SJCRH30 (cell line): ENCODE results near the gene CD200. TPM values are rescaled to one million over a fixed set of nuclear protein-coding genes. Genes with fewer than 3 reads are reported as not detected.
A peak's percentile ranks its signal among the peaks of the same experiment; 100 is the strongest.

Source experiments
- DNase-seq, 2 experiments: peaks; one replicate each; pipeline ENCODE4 v3.0.0-alpha.2; 2015 to 2020
- H3K27ac ChIP-seq: fragments of 250-450 bp; sonication (Bioruptor Pico); 2 replicates; pipeline ENCODE4 v1.5.1; 2020; ENCODE audit warnings: mild to moderate bottlenecking, moderate library complexity
- H3K27me3 ChIP-seq: fragments of 250-450 bp; sonication (Bioruptor Pico); 2 replicates; pipeline ENCODE4 v1.5.1; 2020; ENCODE audit warnings: mild to moderate bottlenecking, moderate library complexity
- H3K36me3 ChIP-seq: fragments of 250-450 bp; sonication (Bioruptor Pico); 2 replicates; pipeline ENCODE4 v1.5.1; 2020; ENCODE audit warnings: mild to moderate bottlenecking, moderate library complexity
- H3K4me1 ChIP-seq: fragments of 250-450 bp; sonication (Bioruptor Pico); 2 replicates; pipeline ENCODE4 v1.5.1; 2020; ENCODE audit warnings: mild to moderate bottlenecking, moderate library complexity
- H3K4me3 ChIP-seq: fragments of 250-450 bp; sonication (Bioruptor Pico); 2 replicates; pipeline ENCODE4 v1.5.1; 2020; ENCODE audit warnings: mild to moderate bottlenecking, moderate library complexity
- H3K9me3 ChIP-seq: fragments of 250-450 bp; sonication (Bioruptor Pico); replicated peaks from 2 replicates; pipeline ENCODE4 v1.5.1; 2020; ENCODE audit warnings: mild to moderate bottlenecking, moderate library complexity
- total RNA-seq: library from RNA; depleted of rRNA; stranded (reverse); fragments of >200 nt; shearing (Covaris generic); gene quantifications from 2 replicates; pipeline ENCODE4 v1.2.3, GENCODE V29; 2014; rRNA removed

Gene CD200, protein sequence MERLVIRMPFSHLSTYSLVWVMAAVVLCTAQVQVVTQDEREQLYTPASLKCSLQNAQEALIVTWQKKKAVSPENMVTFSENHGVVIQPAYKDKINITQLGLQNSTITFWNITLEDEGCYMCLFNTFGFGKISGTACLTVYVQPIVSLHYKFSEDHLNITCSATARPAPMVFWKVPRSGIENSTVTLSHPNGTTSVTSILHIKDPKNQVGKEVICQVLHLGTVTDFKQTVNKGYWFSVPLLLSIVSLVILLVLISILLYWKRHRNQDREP
- not detected in 2 replicates for total RNA-seq

DNA sequence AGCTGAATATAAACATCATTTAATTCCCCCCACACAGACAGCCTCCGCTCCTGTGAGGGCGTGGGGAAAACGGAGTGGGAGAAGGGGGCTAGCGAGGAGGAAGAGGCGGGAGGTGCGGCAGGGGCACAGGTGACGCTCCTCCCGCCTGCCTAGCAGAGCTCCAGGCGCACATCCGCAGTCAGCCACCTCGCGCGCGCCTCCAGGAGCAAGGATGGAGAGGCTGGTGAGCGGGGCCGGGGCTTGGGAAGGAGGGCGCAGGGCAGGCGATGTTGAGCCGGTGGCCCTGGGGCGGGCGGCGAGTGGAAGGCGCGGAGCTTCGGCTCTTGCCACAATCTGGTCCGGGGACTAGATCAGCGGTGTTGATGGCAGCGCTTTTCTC lies at the start of gene CD200:
Gene CD200 (plus strand): TSS at position 155 of the 379 bp plus-strand sequence. CDS start 57 bp downstream, at position 212.
- no peaks in the 10 kb centered on the region for H3K9me3 ChIP-seq
- H3K27me3 ChIP-seq = no peaks in the 10 kb centered on the region
- no peak within 1 kb of the TSS for H3K4me3 ChIP-seq
- DNase-seq = no peak
- H3K36me3 ChIP-seq = no peaks in the 10 kb centered on the region
- no peak within 1 kb of the TSS for H3K27ac ChIP-seq
- H3K4me1 ChIP-seq = no peaks in the 10 kb centered on the region

DNA sequence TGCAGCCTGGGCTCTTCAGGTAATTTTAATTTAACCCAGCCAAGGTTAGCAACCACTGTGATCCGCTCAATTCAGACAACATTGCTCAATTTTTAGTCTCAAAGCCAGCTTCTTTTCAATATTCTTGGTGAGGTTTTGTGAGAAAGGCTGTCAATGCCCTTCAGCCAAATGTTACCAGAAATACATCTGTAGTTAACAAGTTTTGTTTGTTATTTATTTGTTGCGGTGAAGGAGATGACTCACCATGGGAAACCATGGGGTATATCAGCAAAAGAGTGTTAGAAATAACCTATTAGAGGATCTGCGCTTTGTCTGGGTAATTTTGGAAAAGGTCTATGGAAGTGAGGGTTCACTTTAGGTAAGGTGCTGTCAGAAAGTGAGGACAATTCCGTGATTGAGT lies 43.9 kb upstream of the CD200 start:
- peaks cover 2% of the 10 kb centered on the region; the same call in 1 of the 2 replicates for H3K9me3 ChIP-seq

DNA sequence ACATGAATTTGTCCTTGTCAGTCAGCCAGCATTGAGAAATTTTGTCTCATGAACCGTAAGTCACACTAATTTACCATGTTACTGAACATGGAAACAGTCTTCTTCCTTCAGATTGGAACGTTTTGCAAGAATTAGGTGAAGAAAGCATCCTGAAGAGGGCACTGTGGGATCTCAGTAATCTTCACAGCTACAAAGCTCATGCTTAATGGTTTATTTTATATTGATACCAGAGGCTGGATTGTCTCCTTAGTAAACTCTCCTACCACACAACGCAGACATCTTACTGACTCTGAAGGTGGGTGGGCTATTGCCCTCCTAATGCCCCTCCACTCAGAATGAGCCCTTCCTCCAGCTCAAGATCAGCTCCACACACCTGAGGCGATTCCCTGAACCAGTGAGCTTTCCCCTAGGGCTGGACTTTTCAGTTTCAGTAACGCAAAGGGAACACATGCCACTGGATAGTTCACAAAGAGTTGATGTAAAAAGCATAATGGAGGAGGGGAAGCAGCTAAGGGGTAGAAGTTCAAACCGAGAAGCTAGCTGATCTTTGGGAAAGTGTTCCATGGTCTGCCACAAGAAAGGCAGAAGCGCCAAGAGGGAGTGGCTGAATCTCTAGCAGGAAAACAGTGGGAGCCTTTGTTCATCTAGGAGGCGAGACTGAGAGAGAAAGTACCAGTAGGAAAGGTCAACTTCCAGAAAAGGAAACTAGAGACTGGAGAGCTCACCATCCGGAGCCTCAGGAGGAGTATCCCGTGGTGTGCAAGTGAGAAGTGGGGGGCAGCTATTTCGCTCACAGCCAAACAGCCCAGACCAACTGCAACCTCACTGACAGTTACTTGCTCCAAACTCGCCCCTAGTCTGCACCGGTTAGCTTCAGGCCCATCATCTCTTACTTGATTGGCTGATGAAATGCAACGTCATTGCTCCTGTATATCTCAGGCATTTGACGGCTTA lies 39.3 kb upstream of the CD200 start, which contains the start of gene SLC9C1:
Gene SLC9C1 (minus strand): TSS at position 849 of the 954 bp plus-strand sequence. CDS start 7,425 bp downstream, outside the sequence.
- Histone ChIP-seq H3K36me3 (no peaks in the 10 kb centered on the region), H3K27me3 (no peaks in the 10 kb centered on the region), H3K9me3 (peaks cover 2% of the 10 kb centered on the region; the same call in 1 of the 2 replicates), H3K4me1 (no peaks in the 10 kb centered on the region; the same call in 1 of the 2 replicates), H3K27ac (no peak within 1 kb of the TSS), H3K4me3 (peak within 1 kb of the TSS; percentile 29)
- DNase-seq = peak; percentile 26 to 70

More for the DNA sequence above, 43.9 kb upstream of the CD200 start:
- Histone ChIP-seq H3K4me3 (no peak overlapping the region), H3K4me1 (no peaks in the 10 kb centered on the region), H3K36me3 (no peaks in the 10 kb centered on the region), H3K27me3 (no peaks in the 10 kb centered on the region), H3K27ac (no peak overlapping the region)
- no peak for DNase-seq

DNA sequence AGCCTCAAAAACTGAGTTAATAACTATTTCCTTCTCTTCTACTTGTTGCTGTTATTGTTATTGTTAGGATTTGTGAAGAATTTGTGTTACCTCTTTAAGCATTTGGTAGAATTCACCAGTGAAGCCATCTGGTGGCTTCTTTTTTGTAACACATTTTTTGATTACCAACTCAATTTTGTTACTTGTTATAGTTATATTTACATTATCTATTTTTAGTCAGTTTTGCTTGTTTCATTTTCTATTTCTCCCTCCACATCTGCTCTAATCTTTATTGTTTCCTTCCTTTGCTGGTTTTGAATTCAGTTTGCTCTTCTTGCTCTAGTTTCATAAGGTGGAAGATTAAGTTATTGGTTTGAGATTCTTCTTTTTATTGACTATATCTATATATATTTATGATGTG lies 35.2 kb upstream of the CD200 start:
- Histone ChIP-seq H3K4me1 (no peaks in the 10 kb centered on the region; the same call in 1 of the 2 replicates), H3K9me3 (no peaks in the 10 kb centered on the region), H3K36me3 (no peaks in the 10 kb centered on the region), H3K27ac (no peak overlapping the region), H3K27me3 (no peaks in the 10 kb centered on the region), H3K4me3 (no peak overlapping the region)
- no peak for DNase-seq

DNA sequence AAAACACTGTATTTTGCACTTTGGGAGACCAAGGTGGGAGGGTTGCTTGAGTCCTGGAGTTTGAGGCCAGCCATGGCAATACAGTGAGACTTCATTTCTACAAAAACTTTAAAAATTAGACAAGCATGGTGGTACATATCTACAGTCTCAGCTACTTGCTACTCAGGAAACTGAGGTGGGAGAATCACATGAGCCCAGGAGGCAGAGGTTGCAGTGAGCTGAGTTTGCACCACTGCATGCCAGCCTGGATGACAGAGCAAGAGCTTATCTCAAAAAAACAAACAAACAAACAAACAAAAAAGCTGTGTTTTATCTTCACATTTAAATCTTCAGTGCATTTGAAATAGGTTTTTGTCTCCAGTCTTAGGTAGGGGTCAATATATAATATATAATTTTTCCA lies 34.2 kb upstream of the CD200 start:
- H3K27ac ChIP-seq = no peak overlapping the region
- no peak overlapping the region for H3K4me3 ChIP-seq
- no peaks in the 10 kb centered on the region for H3K27me3 ChIP-seq
- DNase-seq = no peak
- H3K36me3 ChIP-seq = no peaks in the 10 kb centered on the region
- no peaks in the 10 kb centered on the region; the same call in 1 of the 2 replicates for H3K4me1 ChIP-seq
- H3K9me3 ChIP-seq = no peaks in the 10 kb centered on the region

DNA sequence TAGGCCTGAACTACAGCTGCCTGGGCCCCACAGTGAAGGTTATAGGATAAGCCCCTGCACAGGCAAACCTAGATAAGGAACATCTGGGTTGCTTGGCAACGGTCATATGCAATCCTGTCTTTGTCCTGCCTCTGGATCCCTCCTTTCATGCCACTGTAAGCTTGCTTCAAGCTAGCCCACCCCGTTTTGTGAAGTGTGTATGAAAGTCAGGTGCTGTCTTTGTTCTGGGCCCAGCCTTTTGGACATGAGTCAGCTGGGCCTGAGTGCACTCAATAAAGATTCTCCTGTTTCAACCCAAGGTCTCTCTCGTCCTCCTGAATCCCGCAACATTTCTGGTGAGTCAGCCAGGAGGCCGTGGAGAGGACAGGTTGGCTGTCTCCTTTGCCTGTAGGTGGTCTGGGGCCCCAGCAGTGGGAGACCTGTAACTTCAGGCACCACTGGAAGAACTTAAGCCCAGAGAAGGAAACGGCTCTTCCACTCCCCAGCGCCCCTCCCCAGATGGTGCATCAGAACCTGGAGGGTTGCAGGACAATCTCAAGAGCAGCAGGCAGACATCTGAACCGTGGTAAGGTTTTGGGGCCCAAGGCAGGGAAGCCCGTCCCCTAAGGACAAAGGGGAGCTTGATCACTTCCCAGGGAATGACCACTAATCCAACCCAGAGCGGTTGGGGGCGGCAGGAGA lies 30.7 kb upstream of the CD200 start:
- Histone ChIP-seq H3K27me3 (no peaks in the 10 kb centered on the region), H3K4me1 (no peaks in the 10 kb centered on the region; the same call in 1 of the 2 replicates), H3K9me3 (no peaks in the 10 kb centered on the region), H3K36me3 (no peaks in the 10 kb centered on the region), H3K27ac (no peak overlapping the region), H3K4me3 (no peak overlapping the region)
- peak in 1 of 2 experiments; percentile 14 for DNase-seq

DNA sequence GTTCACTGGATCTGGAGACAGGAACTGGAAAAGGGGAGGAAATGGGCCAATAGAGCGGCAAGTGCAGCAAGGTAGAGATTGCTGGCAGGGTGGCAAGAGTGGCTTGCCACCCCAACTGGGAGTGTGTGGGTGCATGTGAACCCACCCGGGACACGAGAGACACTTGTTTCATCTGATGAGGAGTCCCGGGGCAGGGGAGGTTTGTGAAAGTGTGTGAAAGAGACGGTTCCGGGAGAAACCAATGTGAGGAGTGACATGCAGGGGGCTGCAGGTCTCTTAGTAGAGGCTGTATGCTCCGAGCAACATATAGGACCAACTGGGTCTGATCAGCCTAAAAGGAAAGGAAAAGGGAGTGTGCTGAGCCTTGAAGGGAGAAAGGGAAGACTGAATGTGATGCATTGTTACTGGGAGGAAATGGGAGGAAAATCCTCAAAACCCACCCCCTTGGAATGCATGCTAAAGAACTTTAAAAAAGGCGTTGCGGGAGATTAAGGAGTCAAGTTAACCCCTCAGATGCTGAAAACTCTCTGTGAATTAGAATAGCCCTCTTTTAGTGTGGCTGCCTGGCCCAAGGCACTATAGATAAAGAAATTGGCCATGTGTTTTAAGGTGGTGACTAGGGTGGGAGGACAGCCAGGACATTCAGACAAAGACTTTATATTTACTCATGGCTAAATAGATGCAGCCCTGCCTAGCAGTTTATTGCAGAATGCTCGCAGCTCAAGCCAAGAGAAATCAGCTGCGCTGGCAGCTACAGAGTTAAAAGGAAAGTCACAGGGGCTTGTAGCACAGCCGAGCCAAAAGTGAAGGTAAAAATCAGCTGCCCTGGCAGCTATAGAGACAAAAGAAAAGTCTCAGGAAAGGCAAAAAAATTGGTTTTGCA lies 29.8 kb upstream of the CD200 start:
- H3K4me3 ChIP-seq = peak overlapping the region; percentile 41
- H3K4me1 ChIP-seq = no peaks in the 10 kb centered on the region
- H3K9me3 ChIP-seq = no peaks in the 10 kb centered on the region
- H3K27ac ChIP-seq = no peak overlapping the region
- H3K36me3 ChIP-seq = no peaks in the 10 kb centered on the region
- H3K27me3 ChIP-seq = no peaks in the 10 kb centered on the region
- no peak for DNase-seq

DNA sequence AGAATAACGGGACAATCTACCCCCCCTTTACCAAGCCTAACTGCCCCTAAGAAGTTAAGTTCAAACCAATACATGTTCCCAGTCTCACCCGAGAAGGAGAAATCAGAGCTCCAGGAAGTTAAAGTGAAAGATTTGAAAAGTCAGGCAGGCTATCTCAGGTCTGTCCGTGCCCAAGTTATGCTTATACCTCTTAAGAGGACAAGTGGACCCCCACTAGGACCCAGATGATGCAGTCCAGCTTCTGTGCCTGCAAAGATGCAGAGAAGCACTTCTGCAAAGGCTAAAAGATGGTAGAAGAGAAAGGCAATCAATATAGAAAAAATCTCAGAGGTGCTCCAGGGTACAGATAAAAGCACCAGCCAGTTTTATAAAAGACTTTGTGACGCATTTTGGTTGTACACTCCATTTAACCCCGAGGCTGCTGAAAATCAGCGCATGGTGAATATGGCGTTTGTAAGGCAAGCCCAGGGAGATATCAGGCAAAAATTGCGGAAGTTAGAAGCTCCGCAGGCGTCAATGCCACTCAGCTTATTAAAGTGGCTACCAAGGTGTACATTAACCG lies 29.1 kb upstream of the CD200 start:
- Histone ChIP-seq H3K4me1 (no peaks in the 10 kb centered on the region), H3K36me3 (no peaks in the 10 kb centered on the region), H3K4me3 (peak overlapping the region; percentile 41), H3K27ac (no peak overlapping the region), H3K9me3 (no peaks in the 10 kb centered on the region), H3K27me3 (no peaks in the 10 kb centered on the region)
- DNase-seq = no peak

DNA sequence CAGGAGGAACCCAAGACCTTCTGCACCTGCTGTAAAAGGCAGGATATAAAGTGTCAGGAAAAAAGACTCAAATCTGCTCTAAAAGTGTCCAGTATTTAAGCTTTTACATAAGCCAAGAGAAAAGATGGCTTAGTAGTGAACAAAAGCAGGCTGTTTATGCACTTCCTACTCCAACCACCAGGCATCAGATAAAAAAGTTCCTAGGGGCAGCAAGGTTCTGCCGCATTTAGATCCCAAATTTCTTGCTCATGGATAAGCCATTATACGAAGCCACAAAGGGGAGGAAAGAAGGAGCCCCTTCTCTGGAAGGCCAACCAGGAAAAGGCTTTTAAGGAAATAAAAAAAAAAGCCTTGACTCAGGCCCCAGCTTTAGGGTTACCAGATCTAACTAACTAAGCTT lies 28.3 kb upstream of the CD200 start:
- Histone ChIP-seq H3K36me3 (no peaks in the 10 kb centered on the region), H3K27me3 (no peaks in the 10 kb centered on the region), H3K27ac (no peak overlapping the region), H3K4me3 (no peak overlapping the region), H3K9me3 (no peaks in the 10 kb centered on the region), H3K4me1 (no peaks in the 10 kb centered on the region)
- no peak for DNase-seq

DNA sequence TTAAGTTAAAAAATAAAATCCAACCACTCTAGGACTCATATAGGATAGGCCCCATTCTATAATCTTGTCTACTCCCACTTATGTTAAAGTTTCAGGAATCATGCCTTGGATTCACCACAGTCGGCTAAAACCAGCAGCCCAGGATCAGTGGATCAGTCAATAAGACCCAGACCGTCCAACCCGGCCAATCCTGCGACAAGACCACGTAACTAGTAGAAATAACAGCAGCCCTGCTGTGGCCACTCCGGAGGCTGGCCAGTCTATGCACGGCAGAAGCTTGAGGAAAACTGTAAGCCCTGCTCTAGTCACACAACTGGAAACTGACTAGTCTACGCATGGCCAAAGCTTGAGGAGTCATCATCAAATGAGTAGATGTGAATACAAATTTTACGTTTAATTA lies 26.1 kb upstream of the CD200 start:
- Histone ChIP-seq H3K4me1 (no peaks in the 10 kb centered on the region), H3K27ac (no peak overlapping the region), H3K27me3 (no peaks in the 10 kb centered on the region), H3K36me3 (no peaks in the 10 kb centered on the region; the same call in 1 of the 2 replicates), H3K4me3 (no peak overlapping the region), H3K9me3 (no peaks in the 10 kb centered on the region)
- DNase-seq = no peak

DNA sequence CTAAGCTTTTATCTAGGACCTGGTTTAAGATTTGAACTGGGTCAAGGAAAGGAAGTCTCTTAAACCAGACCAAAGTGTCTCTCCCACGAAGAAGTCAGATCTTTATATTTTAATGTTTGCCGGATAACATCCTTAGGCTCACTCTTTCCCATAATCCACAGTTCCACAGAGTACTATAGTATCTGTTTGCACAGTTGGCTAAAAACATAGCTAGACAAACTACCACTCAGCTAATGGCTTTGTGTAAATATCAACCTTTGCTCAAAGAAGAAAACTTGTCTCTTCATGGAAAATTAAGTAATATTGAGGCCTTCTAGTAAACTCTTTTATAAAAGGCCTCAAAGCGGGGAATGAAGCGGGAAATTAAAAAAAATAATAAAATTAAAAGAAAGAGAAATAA lies 25.4 kb upstream of the CD200 start:
- Histone ChIP-seq H3K27me3 (no peaks in the 10 kb centered on the region), H3K4me3 (no peak overlapping the region), H3K9me3 (no peaks in the 10 kb centered on the region), H3K27ac (no peak overlapping the region), H3K4me1 (no peaks in the 10 kb centered on the region), H3K36me3 (no peaks in the 10 kb centered on the region; the same call in 1 of the 2 replicates)
- no peak for DNase-seq

DNA sequence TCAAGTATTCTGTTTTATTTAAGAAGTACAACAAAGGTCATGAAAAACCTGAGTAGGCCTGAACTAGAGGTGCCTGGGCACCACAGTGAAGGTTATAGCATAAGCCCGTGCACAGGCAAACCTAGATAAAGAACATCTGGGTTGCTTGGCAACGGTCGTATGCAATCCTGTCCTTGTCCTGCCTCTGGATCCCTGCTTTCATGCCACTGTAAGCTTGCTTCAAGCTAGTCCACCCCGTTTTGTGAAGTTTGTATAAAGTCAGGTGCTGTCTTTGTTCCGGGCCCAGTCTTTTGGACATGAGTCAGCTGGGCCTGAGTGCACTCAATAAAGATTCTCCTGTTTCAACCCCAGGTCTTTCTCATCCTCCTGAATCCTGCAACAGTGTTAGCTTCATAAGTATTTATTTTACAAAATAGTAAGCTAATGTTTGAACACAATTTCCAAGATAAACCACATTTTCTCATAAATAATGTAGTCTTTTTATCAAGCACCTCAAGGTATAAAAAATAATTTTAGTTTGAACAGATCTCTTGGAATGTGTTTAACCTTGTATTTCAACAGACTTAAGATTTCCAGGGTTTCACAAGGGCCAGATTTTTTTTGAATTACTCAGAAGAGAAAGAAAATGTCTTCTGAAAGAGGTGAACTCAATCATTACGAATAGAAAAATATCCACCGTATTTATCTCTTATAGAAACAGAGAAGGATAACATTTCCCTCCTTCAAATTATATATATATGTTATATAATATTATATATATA lies 24.6 kb upstream of the CD200 start:
- Histone ChIP-seq H3K36me3 (no peaks in the 10 kb centered on the region; the same call in 1 of the 2 replicates), H3K27me3 (no peaks in the 10 kb centered on the region), H3K4me3 (no peak overlapping the region), H3K27ac (no peak overlapping the region), H3K9me3 (no peaks in the 10 kb centered on the region), H3K4me1 (no peaks in the 10 kb centered on the region)
- DNase-seq = no peak

DNA sequence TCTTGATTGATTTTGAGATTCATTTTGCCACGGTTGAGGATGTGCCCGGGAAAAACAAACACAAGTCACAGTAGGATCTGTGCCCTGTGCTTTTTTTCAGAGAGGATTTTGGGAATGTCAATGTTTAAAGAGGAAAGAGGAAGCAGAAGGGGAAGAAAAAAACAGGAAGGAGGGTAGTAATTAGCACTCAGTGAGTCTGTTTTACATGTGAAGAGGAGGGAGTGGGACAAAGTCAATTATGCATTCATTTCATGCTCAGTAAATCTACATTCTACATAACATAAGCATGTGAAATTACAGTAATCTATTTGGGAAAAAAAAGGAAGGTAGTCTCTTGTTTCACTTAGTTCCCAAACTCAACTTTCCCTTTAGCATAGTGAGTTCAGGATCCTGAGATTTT lies 18.3 kb upstream of the CD200 start:
- H3K4me1 ChIP-seq = no peaks in the 10 kb centered on the region
- no peaks in the 10 kb centered on the region for H3K9me3 ChIP-seq
- no peaks in the 10 kb centered on the region; the same call in 1 of the 2 replicates for H3K36me3 ChIP-seq
- no peak for DNase-seq
- no peaks in the 10 kb centered on the region for H3K27me3 ChIP-seq
- H3K4me3 ChIP-seq = no peak overlapping the region
- H3K27ac ChIP-seq = no peak overlapping the region
